Activated CD8-positive, alpha-beta memory T cell treated with anti-CD3 and anti-CD28 coated beads for 24 hours (primary cell): ENCODE data around the gene RAB40B.
A peak's percentile ranks its signal among the peaks of the same experiment; 100 is the strongest.
"Not testable (repeated sequence)": the region's sequence is repeated elsewhere in the genome, so short reads cannot be mapped to it uniquely, and the experiment has no call there.

Source experiments
- DNase-seq: peaks from one replicate; pipeline ENCODE4 v3.0.0-alpha.2; 2020

RAB40B gene

GRCh38 chr17:82666931-82667667 lies 31.4 kb downstream of the RAB40B start:
- DNase-seq: no peak

- DNase-seq: no peak
Measured at GRCh38 chr17:82665891-82666290, 32.6 kb downstream of the RAB40B start.

GRCh38 chr17:82665217-82665616 lies 33.3 kb downstream of the RAB40B start:
- no peak for DNase-seq

GRCh38 chr17:82664701-82665182 lies 33.8 kb downstream of the RAB40B start:
- DNase-seq: no peak

DNA sequence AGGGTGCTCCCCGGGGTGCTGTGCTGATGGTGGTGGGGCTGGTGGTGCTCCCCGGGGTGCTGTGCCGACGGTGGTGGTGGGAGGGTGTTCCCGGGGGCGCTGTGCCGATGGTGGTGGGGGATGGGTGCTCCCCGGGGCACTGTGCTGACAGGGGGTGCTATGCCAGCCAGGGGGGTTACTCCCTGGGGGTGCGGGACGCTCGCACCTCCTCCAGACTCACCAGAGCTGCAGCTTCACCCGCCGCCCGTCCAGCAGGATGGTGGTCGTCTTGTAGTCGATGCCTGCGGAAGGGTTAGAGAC lies 34.3 kb downstream of the RAB40B start:
- DNase-seq: no peak

DNA sequence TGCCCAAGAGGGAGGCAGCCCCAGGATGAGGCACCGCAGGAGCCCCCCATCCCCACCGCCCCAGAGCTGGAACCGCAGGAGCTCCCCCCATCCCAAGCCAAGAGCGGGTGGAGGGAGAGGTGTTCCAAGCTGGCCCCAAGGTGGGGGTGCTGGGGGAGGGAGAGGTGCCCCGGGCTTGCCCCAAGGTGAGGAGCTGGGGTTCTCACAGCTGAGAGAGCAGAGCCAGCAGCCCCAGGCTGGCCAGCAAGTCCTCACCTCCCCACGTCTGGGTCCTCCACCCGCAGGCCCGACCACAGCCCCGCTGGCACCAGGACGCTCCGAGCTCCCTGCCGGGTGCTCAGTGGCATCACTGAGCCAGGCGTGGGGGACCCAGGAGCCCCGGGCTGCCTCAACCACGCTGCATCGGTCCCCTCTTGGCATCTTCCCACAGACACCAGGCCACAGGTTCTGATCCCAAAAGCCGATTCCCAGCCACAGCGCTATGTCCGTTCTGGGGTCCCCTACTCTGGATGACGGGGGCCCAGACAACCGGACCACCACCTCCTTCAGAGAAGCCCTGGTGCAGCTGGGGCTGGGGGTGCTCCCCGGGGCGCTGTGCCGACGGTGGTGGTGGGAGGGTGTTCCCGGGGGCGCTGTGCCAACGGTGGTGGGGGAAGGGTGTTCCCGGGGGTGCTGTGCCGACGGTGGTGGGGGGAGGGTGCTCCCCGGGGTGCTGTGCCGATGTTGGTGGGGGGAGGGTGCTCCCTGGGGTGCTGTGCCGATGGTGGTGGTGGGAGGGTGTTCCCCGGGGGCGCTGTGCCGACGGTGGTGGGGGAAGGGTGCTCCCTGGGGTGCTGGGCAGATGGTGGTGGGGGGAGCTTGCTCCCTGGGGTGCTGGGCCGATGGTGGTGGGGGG lies 34.9 kb downstream of the RAB40B start:
- DNase-seq: no peak

DNA sequence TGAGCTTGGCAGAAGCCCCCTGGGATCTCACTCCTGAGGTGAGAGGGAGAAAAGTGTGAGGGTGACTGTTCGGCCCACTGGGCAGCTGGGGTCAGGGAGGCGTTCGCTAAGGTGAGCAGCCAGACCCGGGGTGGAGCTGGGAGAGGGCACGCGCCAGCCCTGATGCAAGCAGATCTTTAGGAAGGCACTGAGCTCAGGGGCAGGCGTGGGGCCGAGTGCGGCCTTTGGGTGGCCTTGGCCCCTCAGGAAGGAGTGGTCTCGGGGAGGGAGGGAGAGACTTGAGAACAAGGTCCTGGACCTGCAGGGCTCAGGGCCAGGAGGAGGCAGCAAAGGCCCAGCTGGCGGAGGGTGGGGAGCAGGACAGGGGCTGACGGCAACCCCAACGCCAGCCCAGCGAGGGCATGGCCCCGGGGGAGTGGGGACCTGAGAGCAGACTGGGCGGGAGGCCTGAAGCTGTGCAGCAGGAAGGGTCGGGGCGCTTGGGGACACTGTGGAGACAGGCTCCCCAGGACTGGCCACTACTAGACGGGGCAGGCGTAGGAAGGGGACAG lies 35.7 kb downstream of the RAB40B start:
- DNase-seq: no peak

DNA sequence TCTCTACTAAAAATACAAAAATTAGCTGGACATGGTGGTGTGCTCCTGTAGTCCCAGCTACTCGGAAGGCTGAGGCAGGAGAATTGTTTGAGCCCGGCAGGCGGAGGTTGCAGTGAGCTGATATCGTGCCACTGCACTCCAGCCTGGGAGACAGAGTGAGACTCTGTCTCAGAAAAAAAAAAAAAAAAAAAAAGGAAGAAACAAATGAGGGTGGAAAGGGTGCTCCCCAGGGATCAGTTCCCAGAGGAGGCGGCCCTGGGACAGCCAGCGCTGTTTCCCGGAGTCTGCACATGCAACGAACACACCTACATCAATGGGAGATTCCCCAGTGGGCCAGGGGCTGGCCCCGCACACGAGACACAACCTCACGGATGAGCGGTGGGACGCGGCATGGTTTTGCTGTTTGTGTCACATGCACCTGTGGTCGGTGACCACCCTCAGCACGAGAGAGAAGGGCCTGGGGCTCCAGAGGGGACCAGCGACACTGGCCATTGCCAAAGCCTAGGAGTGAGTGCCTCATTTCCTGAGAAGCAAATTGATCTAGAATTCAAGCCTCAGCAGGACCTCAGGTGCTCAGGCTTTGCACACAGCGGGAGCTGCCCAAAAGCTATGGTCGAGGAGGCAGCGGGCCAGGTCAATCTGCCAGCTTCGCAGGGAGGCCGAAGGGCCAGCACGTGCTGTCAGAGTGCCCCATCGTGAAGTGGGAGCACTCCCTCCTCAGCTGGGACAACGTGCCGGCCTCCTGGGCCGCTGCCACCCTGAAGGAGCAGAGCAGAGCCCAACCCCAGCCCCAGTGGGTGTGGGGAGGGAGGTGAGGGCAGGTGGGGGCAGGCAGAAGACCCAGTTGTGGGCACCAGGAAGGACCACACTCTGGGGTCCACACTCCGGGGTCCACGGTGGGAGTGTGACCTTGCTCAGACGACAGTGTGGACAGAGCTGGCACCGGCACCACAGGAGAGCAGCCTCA lies 36.5 kb downstream of the RAB40B start:
- no peak for DNase-seq

DNA sequence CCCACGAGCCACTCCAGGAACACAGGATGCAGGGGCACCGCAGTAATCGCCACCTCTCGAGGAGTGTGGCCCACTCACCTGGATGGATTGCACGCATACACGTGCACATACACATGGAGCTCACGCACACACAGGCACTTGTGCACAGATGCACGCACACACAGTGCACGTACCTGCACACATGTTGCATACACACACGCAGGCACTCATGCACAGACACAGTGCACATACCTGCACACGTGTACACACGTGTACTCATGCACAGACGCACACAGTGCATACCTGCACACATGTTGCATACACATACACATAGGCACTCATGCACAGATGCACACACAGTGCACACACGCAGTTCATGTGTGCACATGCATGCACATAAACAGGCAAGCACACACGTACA lies 38.6 kb downstream of the RAB40B start:
- no peak for DNase-seq

GRCh38 chr17:82658796-82659452 lies 39.6 kb downstream of the RAB40B start:
- DNase-seq: no peak

GRCh38 chr17:82658331-82658730 lies 40.2 kb downstream of the RAB40B start:
- DNase-seq: no peak

DNA sequence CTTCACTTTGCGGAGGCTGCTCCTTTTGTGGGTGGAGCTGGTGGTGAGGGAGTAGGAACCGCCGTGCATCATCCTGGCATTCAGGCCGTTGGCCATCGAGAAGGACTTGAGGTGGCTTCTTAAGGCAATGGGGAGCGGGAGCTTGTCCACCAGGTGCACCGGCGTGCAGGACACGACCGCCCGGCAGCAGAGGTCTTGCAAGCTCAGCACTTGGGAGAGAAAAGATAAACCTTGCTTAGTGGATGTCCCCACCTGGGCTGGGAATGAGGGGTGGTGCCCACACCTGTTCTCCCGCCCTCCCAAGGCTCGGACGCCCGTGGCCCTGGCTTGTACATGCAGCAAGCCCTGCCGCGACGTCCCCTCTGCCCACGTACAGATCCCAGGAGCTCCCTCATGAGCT lies 40.6 kb downstream of the RAB40B start:
- no peak for DNase-seq

- no peak for DNase-seq
Measured at GRCh38 chr17:82656266-82656665, 42.2 kb downstream of the RAB40B start.

DNA sequence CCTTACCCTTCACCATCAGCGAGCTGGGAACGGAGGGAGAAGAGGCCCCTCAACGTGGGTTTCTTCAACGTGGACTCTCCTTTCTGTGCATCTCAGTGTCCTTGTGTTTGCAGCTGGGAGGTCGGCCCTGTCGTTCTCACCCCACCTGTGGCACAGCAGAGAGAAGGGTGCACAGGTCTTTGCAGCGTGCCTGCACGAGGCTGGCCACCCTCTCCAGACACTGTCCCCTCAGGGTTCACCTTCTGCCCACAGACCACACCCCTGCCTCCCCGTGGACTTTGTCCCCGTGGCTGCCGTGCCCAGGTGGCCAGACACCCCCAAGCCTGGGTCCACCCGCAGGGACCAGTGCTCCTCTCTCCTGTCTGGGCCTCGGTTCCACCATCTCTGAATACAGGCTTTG lies 43.0 kb downstream of the RAB40B start:
- DNase-seq: no peak

- no peak for DNase-seq
Measured at GRCh38 chr17:82655038-82655479, 43.4 kb downstream of the RAB40B start.

- not testable (repeated sequence) for DNase-seq
Measured at GRCh38 chr17:82654611-82655010, 43.9 kb downstream of the RAB40B start.

GRCh38 chr17:82653651-82654528 lies 44.6 kb downstream of the RAB40B start:
- DNase-seq: no peak

- DNase-seq: no peak
Measured at GRCh38 chr17:82650723-82651122, 47.8 kb downstream of the RAB40B start.

GRCh38 chr17:82649501-82650261 lies 48.8 kb downstream of the RAB40B start:
- no peak for DNase-seq

GRCh38 chr17:82648742-82649331 lies 49.7 kb downstream of the RAB40B start:
- DNase-seq: peak; percentile 81
